ENCODE measurements around the gene NKD2. TPM values are rescaled to one million over a fixed set of nuclear protein-coding genes. Genes with fewer than 3 reads are reported as not detected.
A peak's percentile ranks its signal among the peaks of the same experiment; 100 is the strongest.

Gene NKD2
- total RNA-seq, 1 donor = 2.2 TPM

- H3K4me3 ChIP-seq (ENCODE audit: low read depth, low read length) = no peak overlapping the region
- DNase-seq (ENCODE audit: low read depth) = no peak
- TF ChIP-seq CTCF (IDR thresholded peaks at IDR 0.05; ENCODE audit: insufficient read depth, low read depth, low read length) = no peak
Observed at GRCh38 chr5:1002836-1003235, 5.8 kb upstream of the NKD2 start.

GRCh38 chr5:1003296-1003937, 5.2 kb upstream of the NKD2 start:
- no peak overlapping the region for H3K4me3 ChIP-seq (ENCODE audit: low read depth, low read length)
- peak; percentile 53 for DNase-seq (ENCODE audit: low read depth)
- no peak for TF ChIP-seq CTCF (IDR thresholded peaks at IDR 0.05; ENCODE audit: insufficient read depth, low read depth, low read length)

GRCh38 chr5:1004461-1005248, 3.9 kb upstream of the NKD2 start:
- DNase-seq (ENCODE audit: low read depth) = peak; percentile 75
- peak; percentile 49 for TF ChIP-seq CTCF (IDR thresholded peaks at IDR 0.05; ENCODE audit: insufficient read depth, low read depth, low read length)
- H3K4me3 ChIP-seq (ENCODE audit: low read depth, low read length) = peak overlapping the region; percentile 50

- TF ChIP-seq CTCF (IDR thresholded peaks at IDR 0.05; ENCODE audit: insufficient read depth, low read depth, low read length) = no peak
- DNase-seq (ENCODE audit: low read depth) = no peak
- H3K4me3 ChIP-seq (ENCODE audit: low read depth, low read length) = peak overlapping the region; percentile 50
Observed at GRCh38 chr5:1005249-1005851, 3.3 kb upstream of the NKD2 start.

- no peak overlapping the region for H3K4me3 ChIP-seq (ENCODE audit: low read depth, low read length)
- no peak for TF ChIP-seq CTCF (IDR thresholded peaks at IDR 0.05; ENCODE audit: insufficient read depth, low read depth, low read length)
- DNase-seq (ENCODE audit: low read depth) = no peak
Observed at GRCh38 chr5:1005904-1006655, 2.5 kb upstream of the NKD2 start.

GRCh38 chr5:1006656-1007071, 1.9 kb upstream of the NKD2 start:
- no peak for TF ChIP-seq CTCF (IDR thresholded peaks at IDR 0.05; ENCODE audit: insufficient read depth, low read depth, low read length)
- H3K4me3 ChIP-seq (ENCODE audit: low read depth, low read length) = no peak overlapping the region
- no peak for DNase-seq (ENCODE audit: low read depth)

Measured in fibroblast of villous mesenchyme (primary cell).